Right atrium auricular region (tissue), 2 donors: Measurements from ENCODE around the gene CYP3A4. TPM values are rescaled to one million over a fixed set of nuclear protein-coding genes. Genes with fewer than 3 reads are reported as not detected.
"Not testable (repeated sequence)": the region's sequence is repeated elsewhere in the genome, so short reads cannot be mapped to it uniquely, and the experiment has no call there.

ENCODE experiments used
- DNase-seq: peaks from one replicate; pipeline ENCODE4 v3.0.0-alpha.2; 2019; ENCODE audit warnings: low spot score
- H3K27ac ChIP-seq, 2 donors: fragments of 200-600 bp; sonication (generic); 1 replicate in 1 of 2; 2 replicates in 1 of 2; pipeline ENCODE4 v1.5.1; 2016 to 2019
- H3K27me3 ChIP-seq, 2 donors: fragments of 200-600 bp; sonication (generic); one replicate each; pipeline versions ENCODE4 v1.5.1 to v1.6.0; 2017 to 2019
- H3K36me3 ChIP-seq: fragments of 200-600 bp; sonication (generic); one replicate; pipeline ENCODE4 v1.5.1; 2016
- H3K4me1 ChIP-seq, 2 donors: fragments of 200-600 bp; sonication (generic); one replicate each; pipeline versions ENCODE4 v1.5.1 to v1.6.0; 2017 to 2019
- H3K4me3 ChIP-seq, 2 donors: fragments of 200-600 bp; sonication (generic); 1 replicate in 1 of 2; 2 replicates in 1 of 2; pipeline ENCODE4 v1.5.1; 2017 to 2019; ENCODE audit warnings: mild to moderate bottlenecking in 1 of 2, moderate library complexity in 1 of 2
- H3K9me3 ChIP-seq, 2 donors: fragments of 200-600 bp; sonication (generic); one replicate each; pipeline ENCODE4 v1.5.1; 2019
- CTCF ChIP-seq, 2 donors: fragments of 200-600 bp; sonication (generic); IDR thresholded peaks; one replicate each; pipeline ENCODE4 v1.5.1; 2019; ENCODE audit warnings: antibody characterized with exemption in 2 of 2
- total RNA-seq, 2 donors: library from RNA; depleted of rRNA; stranded (reverse); fragments of >200 nt; gene quantifications; one replicate each; pipeline ENCODE4 v1.1.0, GENCODE V29; 2016

Gene CYP3A4
- total RNA-seq, 2 donors from 2014 or later, result 0.43 TPM; not detected in 1

- no peaks in the 10 kb centered on the region for H3K9me3 ChIP-seq
- TF ChIP-seq CTCF (IDR thresholded peaks at IDR 0.05), result no peak
Measured at GRCh38 chr7:99780588-99780987, 3.4 kb downstream of the CYP3A4 start.

GRCh38 chr7:99779949-99780348 is 4.0 kb downstream of the CYP3A4 start:
- no peaks in the 10 kb centered on the region for H3K36me3 ChIP-seq
- H3K27ac ChIP-seq, result no peak overlapping the region
- H3K4me1 ChIP-seq, result no peaks in the 10 kb centered on the region
- no peak overlapping the region for H3K4me3 ChIP-seq
- no peak for DNase-seq
- no peaks in the 10 kb centered on the region for H3K9me3 ChIP-seq
- TF ChIP-seq CTCF (IDR thresholded peaks at IDR 0.05), result no peak
- no peaks in the 10 kb centered on the region for H3K27me3 ChIP-seq

More at GRCh38 chr7:99780588-99780987, 3.4 kb downstream of the CYP3A4 start:
- DNase-seq, result no peak
- no peaks in the 10 kb centered on the region for H3K27me3 ChIP-seq
- no peak overlapping the region for H3K27ac ChIP-seq
- H3K4me1 ChIP-seq, result no peaks in the 10 kb centered on the region
- H3K4me3 ChIP-seq, result no peak overlapping the region
- no peaks in the 10 kb centered on the region for H3K36me3 ChIP-seq

GRCh38 chr7:99778880-99779279 is 5.1 kb downstream of the CYP3A4 start:
- Histone ChIP-seq H3K4me1 (no peaks in the 10 kb centered on the region), H3K4me3 (no peak overlapping the region), H3K27me3 (no peaks in the 10 kb centered on the region), H3K36me3 (no peaks in the 10 kb centered on the region), H3K9me3 (no peaks in the 10 kb centered on the region), H3K27ac (no peak overlapping the region)
- TF ChIP-seq CTCF (IDR thresholded peaks at IDR 0.05), result no peak
- no peak for DNase-seq

GRCh38 chr7:99773395-99773794 is 10.6 kb downstream of the CYP3A4 start:
- not testable (repeated sequence) for H3K4me1 ChIP-seq, H3K27ac ChIP-seq, H3K27me3 ChIP-seq, H3K9me3 ChIP-seq, H3K36me3 ChIP-seq, DNase-seq, H3K4me3 ChIP-seq

GRCh38 chr7:99772565-99772964 is 11.4 kb downstream of the CYP3A4 start:
- H3K36me3 ChIP-seq, result no peaks in the 10 kb centered on the region
- no peak overlapping the region for H3K27ac ChIP-seq
- no peak for TF ChIP-seq CTCF (IDR thresholded peaks at IDR 0.05)
- no peaks in the 10 kb centered on the region for H3K9me3 ChIP-seq
- no peak for DNase-seq
- no peaks in the 10 kb centered on the region for H3K27me3 ChIP-seq
- no peak overlapping the region for H3K4me3 ChIP-seq
- H3K4me1 ChIP-seq, result no peaks in the 10 kb centered on the region

- H3K9me3 ChIP-seq, DNase-seq, H3K4me1 ChIP-seq, H3K27ac ChIP-seq, H3K36me3 ChIP-seq, H3K27me3 ChIP-seq, H3K4me3 ChIP-seq: not testable (repeated sequence)
Measured at GRCh38 chr7:99769494-99769893, 14.5 kb downstream of the CYP3A4 start.

- DNase-seq, result no peak
- H3K27ac ChIP-seq, result no peak overlapping the region
- H3K4me3 ChIP-seq, result no peak overlapping the region
- H3K36me3 ChIP-seq, result no peaks in the 10 kb centered on the region
- no peaks in the 10 kb centered on the region for H3K9me3 ChIP-seq
- TF ChIP-seq CTCF (IDR thresholded peaks at IDR 0.05), result no peak
- H3K27me3 ChIP-seq, result no peaks in the 10 kb centered on the region
- H3K4me1 ChIP-seq, result no peaks in the 10 kb centered on the region
Measured at GRCh38 chr7:99768471-99768870, 15.5 kb downstream of the CYP3A4 start.
